Stimulated activated CD4-positive, alpha-beta T cell treated with anti-CD3 and anti-CD28 coated beads, Interleukin-4, amount 100 ng/mL, for 1 hour (primary cell): ENCODE measurements around the gene FKBP1B.
"Not testable (repeated sequence)": the region's sequence is repeated elsewhere in the genome, so short reads cannot be mapped to it uniquely, and the experiment has no call there.

Experiments used
- DNase-seq: peaks from one replicate; pipeline ENCODE4 v3.0.0-alpha.2; 2020

The FKBP1B gene

DNA sequence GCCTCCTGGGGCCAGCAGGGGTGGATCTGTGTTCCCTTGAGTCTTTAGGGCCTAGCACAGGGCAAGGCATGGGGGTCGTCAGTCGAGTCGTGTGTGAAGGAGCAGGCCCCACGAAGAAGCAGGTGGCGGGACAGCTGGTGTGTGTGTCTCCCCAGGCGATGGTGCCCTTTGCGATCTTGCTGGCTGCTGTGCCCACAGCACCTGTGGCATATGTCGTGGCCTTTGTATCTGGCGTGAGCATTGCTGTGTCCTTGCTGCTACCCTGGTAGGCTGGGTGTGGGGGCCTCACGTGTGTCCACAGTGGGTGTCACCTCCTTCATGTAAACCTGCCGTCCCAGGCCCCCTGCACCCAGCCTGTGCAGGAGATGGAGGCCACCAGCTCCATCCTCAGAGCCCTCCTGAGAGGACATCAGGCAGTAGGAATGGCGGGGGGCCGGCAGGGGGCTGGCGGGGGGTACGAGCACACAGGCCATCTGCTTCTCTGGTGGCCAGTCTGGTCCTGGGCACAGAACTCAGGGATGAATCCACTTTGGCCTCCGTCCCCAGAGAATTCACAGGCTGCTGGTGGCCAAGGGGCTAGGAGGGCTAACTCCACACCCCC, 26.5 kb upstream of the FKBP1B start:
- no peak for DNase-seq

DNA sequence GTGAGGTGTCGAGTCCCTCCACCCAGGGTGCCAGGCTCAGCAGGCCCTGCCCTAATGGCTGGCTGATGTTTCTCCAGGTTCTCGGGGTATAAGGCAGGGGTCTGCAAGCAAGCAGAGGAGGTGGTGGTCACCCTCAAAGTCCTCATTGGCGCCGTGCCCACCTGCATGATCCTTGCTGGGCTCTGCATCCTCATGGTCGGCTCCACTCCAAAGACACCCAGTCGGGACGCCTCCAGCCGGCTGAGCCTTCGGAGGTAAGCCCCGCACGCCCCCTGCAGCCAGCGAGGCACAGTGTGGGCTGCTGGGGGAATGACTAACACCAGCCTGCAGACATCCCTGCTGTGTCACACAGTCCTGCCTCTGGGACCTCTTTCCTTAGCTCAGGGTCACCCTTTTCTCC, 25.5 kb upstream of the FKBP1B start:
- DNase-seq = no peak

DNA sequence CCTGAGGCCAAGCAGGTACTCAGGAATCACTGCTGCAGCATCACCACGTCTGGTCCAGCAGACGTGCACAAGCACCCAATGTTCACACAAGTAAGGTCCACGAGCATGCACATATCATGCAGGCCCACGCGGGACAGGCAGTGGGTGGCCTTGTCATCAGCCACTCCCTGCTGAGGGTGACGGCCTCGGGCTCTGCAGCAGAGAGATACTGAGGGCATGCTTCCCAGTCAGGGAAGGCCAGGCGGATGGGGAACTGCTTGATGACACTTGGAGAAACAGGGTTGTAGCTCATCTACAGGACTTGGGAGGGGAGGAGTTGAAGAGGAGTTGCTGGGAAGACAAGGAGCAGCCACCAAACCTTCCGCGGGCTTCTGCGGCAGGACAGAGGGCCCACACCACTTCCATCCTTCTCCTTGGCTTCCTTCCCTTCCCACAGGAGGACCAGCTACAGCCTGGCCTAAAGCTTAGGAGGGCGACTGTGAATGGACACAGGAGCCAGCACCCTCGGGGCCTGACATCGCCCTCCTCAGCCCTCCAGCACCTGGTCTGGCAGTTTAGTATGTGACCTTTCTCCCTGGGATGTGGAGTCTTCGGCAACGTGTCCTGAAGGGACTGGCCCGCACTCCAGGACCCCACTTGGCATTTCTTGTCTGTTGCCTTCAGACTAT, 24.4 kb upstream of the FKBP1B start:
- no peak for DNase-seq

DNA sequence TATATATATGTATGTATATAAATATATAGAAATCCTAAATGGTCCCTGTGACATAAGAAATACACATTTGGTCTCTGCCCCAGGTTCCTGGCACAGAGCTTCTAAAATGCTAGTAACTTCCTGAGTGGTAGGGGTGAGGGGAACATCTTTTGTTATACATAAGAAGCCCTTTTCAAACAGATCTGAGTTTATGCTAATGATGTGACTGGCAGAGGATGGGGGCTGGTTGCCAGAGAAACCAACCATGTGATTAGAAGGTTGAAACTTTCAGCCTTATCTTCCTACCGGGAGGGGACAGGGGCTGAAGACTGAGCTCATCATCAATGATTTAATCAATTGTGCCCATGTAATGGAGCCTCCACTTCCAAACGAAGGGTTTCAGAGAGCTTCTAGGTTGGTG, 23.3 kb upstream of the FKBP1B start:
- DNase-seq = no peak

DNA sequence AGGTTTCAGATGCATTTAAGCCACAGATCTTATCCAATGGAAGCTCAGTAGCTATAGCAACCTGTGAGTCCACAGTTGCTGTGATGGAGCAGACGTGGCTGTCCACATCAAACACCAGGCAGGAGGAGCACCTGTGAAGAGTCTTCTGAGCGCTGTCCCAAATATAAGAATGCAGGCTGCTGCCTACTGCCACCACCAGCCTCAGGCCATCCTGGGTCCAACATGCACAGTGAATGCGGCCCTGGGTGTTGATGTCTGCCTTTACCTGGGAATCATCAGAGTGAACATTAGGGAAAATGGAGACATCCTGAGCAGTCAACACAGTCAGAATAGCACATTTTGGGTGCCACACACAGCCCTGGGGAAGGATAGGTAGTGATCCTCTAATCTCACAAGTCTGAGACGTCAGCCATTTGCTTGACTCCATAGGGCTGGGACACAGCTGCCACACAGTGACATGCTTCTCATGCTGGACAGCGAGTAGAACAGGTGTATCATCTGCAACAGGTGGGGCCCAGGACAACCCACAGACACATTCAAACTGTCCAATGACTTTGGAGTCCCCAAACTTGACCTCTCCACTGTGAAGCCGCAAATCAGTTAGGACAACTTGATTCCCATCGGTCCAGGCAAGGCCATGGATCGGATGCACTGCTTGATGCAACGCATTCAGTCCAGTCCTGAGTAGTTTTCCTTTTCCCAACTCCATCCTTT, 10.6 kb upstream of the FKBP1B start:
- DNase-seq = no peak

DNA sequence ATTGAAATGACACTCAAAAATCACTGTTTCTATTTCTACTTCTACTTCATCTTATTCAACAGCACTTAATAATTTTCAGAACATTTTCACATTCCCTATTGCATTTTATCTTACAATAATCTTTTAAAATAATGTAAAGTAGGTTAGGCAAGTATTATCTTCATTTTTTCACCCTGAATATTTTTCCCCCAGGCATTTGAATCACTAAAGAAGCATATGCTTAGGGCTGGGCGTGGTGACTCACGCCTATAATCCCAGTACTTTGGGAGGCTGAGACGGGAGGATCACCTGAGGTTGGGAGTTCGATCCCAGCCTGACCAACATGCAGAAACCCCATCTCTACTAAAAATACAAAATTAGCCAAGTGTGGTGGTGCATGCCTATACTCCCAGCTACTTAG, 9.0 kb upstream of the FKBP1B start:
- no peak for DNase-seq

DNA sequence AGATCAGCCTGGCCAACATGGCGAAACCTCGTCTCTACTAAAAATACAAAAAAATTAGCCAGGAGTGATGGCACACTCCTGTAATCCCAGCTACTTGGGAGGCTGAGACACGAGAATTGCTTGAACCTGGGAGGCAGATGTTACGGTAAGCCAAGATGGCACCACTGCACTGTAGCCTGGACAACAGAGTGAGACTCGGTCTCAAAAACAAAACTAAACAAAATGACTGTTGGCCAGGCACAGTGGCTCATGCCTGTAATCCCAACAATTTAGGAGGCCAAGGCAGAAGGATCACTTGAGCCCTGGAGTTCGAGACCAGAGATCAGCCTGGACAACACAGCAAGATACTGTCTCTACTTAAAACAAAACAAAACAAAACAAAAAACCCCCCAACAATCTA, 6.4 kb upstream of the FKBP1B start:
- not testable (repeated sequence) for DNase-seq

DNA sequence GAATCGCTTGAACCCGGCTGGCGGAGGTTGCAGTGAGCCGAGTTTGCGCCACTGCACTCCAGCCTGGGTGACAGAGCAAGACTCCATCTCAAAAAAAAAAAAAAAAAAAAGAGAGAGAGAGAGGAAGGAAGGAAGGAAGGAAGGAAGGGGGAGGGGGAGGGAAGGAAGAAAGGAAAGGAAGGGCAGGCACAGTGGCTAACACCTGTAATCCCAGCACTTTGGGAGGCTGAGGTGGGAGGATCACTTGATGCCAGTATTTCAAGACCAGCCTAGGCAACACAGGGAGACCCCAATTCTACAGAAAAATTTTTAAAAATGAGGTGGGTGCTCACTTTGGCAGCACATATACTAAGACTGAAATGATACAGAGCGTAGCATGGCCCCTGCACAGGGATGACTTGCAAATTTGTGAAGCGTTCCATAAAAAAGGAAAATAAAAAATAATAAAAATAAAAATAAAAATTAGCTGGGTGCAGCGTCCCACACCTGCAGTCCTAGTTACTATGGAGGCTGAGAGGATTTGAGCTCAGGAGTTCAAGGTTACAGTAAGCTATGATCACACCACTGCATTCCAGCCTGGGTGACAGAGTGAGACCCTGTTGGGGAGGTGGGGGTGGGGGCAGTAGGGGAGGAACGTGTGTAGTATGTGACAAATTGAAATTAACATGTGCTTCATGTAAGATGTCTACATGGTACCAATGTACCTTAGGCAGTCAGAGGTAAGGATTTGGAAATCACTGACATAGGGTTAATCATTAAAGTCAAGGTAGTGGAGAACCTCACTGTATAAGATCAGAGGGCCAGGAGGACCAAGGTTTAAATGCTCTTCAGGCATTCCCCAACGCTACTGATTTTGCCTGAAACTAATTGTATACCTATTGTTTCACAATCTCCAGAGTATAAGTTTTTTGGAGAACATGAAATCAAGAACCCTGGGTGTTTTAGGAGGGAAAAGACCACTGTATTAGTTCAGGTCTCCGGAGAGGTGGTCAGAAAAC, 3.7 kb upstream of the FKBP1B start:
- DNase-seq = no peak

DNA sequence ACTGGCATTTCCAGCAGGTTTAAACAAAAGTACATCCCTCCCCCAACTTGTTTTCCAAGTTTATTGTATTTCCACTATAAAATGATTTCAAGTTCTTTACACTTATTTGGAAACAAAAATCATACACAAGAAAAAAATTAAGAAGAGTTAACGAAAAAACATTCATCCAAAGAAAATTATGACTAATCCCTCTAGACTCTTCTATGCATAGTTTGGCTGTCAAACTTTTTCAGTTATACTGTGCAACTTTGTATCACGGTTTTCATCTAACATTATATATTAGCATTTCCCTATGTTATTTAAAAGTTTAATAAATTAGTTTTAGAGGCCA, 3.0 kb upstream of the FKBP1B start:
- no peak for DNase-seq

DNA sequence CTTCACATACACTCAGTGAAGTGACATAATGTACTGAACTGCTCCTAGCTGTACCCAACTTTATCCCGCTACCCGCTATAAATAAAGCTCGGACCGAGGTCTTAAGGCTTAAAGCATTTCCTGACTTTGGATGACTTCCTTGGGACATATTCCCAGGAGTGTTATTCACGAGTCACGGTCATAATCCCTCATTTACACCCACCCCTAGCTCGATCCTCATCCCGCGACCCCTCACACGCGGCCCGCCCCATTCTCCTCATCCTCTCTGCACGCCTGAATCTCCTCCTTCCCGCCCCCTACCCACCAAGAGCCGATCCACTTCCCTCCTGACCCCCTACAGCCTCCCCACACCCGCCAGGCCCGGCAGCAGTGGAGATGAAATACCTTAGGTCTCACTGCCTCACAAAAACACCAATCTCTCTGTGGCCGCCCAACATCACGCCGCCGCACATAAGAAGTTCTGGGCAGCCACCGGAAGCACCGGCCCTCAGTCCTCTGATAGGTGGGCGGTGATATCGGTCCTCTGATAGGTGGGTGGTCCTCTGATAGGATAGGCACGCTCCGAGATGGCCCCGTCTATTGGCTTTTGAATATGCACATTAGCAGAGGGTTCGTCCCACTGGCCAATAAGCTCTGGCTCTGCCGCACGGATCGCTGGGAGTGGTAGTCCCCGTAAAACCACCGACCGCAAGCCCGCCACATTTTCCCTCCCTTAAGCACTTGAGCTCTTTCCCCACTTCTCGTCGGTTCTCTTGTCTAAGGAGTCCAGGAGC, 2.4 kb upstream of the FKBP1B start, which contains the start of gene WDCP:
Gene WDCP, minus strand, starts transcription at position 462 of the 773 bp plus-strand sequence. CDS start 7,897 bp downstream, outside the sequence.
- DNase-seq = peak; percentile 85

DNA sequence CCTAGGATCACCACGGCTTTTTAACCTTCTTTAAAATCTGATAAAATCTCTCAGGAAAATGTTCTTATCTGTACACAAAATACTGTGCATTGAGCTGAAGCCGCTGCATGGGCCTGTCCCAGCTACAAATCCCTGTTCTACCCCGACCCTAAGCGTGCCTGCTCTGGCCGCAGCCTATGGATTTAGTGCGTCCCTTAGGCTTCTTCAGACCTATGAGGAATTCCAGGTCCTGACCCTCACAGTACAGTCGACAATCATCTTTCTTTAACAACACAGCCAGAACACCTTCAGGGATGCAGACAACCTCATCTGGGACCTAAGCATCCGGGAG, 1.9 kb upstream of the FKBP1B start:
- DNase-seq = no peak

DNA sequence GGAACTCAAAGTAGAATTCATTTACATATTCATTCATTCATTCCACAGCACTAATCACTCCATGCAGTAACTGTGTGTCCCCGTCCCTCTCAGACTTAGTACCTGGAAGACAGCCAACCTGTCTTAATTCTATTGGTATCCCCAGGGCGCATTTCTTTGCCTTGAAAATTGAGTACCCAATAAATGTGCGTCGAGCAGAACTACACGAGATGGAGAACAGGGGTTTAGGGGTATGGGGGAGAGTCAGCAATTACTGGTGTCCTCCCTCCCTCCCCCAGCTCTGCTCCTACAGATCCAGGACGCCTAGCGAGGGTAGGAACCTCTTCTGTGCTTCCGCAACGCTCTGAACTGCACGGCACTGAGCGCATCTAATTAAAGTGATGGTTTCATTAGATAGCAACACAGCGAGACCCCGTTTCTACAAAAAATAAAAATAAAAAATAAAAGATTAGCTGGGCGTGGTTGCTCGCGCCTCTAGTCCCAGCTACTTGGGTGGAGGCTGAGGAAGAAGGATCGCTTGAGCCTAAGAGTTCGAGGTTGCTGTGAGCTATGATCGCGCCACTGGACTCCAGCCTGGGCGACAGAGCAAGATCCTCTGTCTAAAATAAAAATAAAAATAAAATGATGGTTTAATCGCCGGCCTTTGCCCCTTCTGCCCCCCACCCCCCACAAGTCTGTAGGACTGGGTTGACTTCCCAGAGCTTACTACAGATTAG, 614 bp upstream of the FKBP1B start:
- no peak for DNase-seq

DNA sequence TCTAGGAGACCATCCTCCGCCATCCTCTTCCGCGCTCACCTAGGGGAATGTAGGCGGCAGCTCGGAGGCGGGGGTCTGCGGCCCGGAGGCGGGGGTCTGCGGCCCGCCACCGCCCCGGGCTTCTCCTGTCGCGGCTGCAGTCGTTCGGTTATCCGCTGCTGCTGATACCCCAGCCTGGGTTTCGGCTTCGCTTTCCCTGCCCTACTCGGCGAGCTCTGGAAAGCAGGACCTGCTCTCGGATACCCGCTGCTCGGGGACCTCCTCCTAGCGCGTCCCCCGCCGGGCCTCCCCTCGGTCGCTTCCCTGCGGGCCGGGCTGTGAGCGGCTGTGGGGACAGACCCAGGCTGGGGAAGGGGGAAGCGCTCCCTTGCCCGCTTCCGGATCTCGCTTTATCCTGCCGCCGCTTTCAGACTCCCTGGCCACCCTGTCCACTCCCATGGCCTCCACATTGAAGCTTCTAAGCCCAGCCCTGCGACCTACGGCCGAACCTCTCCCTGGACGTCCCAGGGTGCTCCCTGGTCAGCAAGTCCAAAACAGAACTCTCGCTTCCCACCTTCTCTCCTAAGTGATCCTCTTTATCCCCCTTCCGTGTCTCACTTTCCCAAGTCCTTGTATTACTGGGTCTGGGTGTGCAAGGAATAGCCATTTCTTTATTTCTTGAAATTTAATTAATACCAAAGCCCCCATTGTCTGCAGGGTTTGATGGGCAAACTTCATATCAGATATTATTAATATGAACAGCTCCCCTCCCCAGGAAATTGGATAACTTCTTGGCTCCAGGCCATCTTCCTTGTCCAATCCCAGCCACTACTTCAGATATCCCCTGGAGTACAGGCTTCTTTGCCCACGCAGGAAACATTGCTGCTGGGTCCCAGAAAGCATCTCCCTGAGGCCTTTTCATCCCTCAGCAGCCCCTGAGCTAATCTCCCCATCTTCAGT, 769 bp downstream of the FKBP1B start:
- DNase-seq = peak; percentile 8

DNA sequence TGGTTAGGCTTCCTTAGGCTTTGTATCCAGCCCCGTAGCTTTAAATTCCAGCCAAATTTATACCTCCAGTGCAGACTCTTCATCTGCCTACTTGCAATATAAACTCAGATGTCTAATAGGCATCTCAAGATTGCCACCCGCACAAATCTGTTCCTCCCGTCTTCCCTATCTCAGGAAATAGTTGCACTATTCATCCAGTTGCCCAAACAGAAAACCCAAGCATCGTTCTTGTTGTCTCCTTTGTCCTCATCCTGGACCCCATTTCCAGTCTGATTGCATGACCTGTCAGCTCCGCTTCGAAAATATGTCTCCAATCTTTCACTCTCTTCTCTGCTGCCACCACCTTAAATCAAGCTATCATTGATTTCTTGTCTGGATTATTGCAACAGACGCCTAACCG, 2.3 kb downstream of the FKBP1B start:
- DNase-seq = no peak

DNA sequence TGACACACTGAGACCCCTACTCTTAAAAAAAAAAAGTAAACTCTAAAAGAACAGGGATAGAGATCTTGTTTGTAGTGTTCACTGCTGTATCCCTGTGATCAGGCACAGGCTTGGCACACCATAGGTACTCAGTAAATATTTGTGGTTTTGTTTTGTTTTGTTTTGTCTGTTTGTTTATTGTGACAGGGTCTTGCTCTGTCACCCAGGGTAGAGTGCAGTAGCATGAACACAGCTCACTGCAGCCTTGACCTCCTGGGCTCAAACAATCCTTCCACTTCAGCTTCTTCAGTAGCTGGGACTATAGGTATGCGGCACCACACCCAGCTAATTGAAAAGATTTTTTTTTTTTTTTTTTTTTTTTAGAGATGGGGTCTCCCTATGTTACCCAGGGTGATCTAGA, 3.4 kb downstream of the FKBP1B start:
- no peak for DNase-seq

DNA sequence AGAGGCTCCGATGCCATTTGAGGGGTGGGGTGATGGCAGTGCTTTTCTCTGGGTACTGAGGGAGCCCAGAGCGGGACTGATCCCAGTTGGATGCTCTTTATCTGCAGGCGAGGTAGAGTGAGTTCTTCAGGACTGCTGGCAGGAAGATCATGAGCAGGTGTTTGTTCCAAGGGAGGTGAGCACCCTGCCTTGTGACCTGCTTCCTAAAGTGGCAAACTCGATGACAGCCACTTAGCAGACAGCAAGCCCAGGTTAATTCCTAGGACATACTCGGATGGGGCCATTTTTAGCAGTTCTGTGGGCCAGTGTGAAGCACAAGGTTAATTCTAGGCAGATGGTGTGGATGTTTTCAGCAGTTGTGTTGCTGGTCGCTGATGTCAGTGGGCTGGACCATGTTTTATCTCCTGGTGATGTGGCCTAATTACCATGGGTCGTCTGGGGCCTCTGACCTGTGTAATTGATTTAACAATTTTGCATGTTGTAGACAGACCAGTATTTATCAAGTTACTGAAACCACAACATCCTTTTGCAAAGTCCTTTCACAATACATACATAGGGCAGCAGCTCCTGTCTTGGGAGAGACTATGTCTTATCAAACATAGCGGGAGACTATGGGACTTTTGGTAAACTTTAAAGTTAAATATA, 4.9 kb downstream of the FKBP1B start:
- no peak for DNase-seq

DNA sequence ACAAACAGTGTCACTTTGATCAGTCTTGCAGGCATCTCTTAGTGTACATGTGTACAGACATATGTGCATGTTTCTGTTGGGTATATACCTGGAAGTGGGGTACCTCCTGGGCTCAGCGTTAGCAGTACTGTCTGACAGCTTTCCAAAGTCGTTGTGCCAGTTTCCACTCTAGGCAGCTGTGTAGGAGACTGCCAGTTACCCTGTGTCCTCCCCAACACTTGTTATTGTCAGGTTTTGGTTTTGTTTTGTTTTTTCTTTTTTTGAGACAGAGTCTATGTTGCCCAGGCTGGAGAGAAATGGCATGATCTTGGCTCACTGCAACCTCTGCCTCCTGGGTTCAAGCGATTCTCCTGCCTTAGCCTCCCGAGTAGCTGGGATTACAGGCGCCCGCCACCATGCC, 6.2 kb downstream of the FKBP1B start:
- no peak for DNase-seq

DNA sequence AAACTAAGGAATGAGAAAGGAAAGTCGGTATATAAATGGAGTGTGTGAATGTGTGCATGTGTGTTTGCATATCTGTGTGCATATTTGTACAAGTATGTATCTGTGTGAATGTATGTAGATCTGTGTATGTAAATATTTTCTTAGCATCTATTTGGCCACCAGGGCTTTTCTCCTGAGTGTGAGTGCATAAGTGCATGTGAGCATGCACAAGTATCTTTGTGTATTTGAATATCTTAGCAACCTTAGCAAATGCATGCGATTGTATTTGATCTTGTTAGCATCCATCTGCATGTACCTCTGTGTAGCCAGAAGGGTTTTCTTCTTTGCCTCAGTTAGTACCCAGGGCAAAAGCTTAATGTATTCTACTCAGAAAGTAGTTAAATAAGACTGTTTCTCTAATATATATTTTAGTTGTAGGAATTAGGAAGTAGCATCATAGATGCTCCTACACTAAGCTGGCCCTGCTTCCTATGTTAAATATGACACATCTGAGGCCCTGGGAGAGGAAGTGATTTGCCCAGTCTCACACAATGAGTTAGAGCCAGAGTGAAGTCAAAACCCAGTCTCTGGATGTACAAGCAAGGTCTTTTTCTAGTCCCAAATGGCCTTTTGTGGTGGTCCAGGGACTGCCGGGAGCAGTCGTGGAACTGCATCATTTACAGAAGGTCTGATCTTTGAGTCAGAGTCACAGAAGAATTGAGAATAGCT, 9.2 kb downstream of the FKBP1B start:
- DNase-seq = no peak

DNA sequence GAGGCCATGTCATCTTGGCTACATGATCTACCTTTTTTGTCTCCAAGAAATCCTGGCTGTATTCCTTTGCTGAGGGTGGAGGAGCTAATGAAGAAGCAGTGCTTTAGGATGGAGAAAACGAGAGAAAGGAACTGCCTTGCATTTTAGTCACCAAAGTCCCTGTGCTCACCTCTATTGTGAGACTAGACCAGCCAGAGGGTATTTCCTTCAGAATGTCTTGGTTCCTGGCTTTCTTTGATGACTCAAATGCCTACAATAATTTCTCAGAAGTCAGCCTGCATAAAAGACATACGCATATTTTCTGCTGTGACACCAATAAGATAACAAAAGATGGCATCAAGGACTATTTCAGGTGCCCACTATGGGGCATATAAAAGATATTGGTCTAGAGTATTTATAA, 15.8 kb downstream of the FKBP1B start:
- DNase-seq = no peak

DNA sequence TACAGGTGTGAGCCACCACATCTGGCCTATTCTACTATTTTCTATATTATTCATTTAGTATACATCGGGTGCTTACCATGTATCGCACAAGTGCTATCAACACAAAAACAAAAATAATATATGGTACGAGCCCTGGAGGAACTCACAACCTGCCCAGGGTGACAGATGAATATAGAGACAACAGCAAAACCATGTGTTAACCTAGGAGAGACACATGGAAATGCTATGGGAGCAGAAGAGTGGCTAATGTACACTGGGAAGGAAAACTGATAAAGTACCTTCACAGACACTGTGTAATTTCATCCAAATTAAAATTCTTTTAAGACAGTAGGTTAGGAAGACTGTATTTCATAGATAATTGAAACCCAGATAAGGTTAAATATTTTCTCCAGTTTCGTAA, 22.7 kb downstream of the FKBP1B start:
- no peak for DNase-seq
